GM12892 (cell line): ENCODE measurements around the gene SLC7A6OS.

Experiments used
- POLR2A ChIP-seq: IDR thresholded peaks from 2 replicates; pipeline ENCODE4 v1.6.1; 2011; ENCODE audit warnings: low read depth, low read length, control low read depth
- POLR2AphosphoS5 ChIP-seq: IDR thresholded peaks from 2 replicates; pipeline ENCODE4 v1.6.1; 2011; ENCODE audit warnings: low read depth, low read length, control low read depth
- TAF1 ChIP-seq: IDR thresholded peaks from 2 replicates; pipeline ENCODE4 v1.6.1; 2011; ENCODE audit warnings: low read depth, mild to moderate bottlenecking, control low read depth, low read length, borderline replicate concordance

- no peak for TF ChIP-seq POLR2AphosphoS5
- no peak for TF ChIP-seq POLR2A
- TF ChIP-seq TAF1, result no peak
Observed at GRCh38 chr16:68291227-68291626, 19.5 kb downstream of the SLC7A6OS start.
